ENCODE results near the gene C2orf49. TPM values are rescaled to one million over a fixed set of nuclear protein-coding genes. Genes with fewer than 3 reads are reported as not detected.

The C2orf49 gene
- total RNA-seq, 4 donors from 2014 or later: 17.1 to 24.0 (median 20.4) TPM

- Histone ChIP-seq H3K4me3 (peak overlapping the region in 1 of 4 donors; percentile 62), H3K27ac (peak overlapping the region in 3 of 4 donors; percentile 53 to 92 (median 87)), H3K4me1 (peaks cover 0 to 48% (median 10%) of the 10 kb centered on the region in 4 donors), H3K36me3 (no peaks in the 10 kb centered on the region), H3K27me3 (peaks cover 0 to 23% of the 10 kb centered on the region in 2 donors), H3K9me3 (no peaks in the 10 kb centered on the region)
- TF ChIP-seq POLR2A (IDR thresholded peaks at IDR 0.05) (no peak), EP300 (IDR thresholded peaks at IDR 0.05) (peak in 1 of 2 donors; percentile 55)
- DNase-seq (ENCODE audit: low spot score in 2 of 2): peak; percentile 41 to 48
- 73 to 75% methylated on average over 12 of the region's 12 CpGs for WGBS, 2 donors
Observed at GRCh38 chr2:105396254-105397024, 59.1 kb downstream of the C2orf49 start.

GRCh38 chr2:105397025-105397722 is 59.8 kb downstream of the C2orf49 start:
- peaks cover 0 to 43% (median 10%) of the 10 kb centered on the region in 4 donors for H3K4me1 ChIP-seq
- no peak for TF ChIP-seq EP300 (IDR thresholded peaks at IDR 0.05)
- no peak for TF ChIP-seq CTCF (IDR thresholded peaks at IDR 0.05)
- no peak for TF ChIP-seq POLR2A (IDR thresholded peaks at IDR 0.05)
- no peaks in the 10 kb centered on the region for H3K36me3 ChIP-seq
- no peak for DNase-seq (ENCODE audit: low spot score in 2 of 2)
- H3K27me3 ChIP-seq: peaks cover 0 to 23% of the 10 kb centered on the region in 2 donors
- peak overlapping the region; percentile 53 to 92 (median 74) for H3K27ac ChIP-seq
- 69 to 85% methylated on average over 13 of the region's 13 CpGs for WGBS, 2 donors
- H3K4me3 ChIP-seq: peak overlapping the region; percentile 4 to 79 (median 38)
- H3K9me3 ChIP-seq: no peaks in the 10 kb centered on the region

GRCh38 chr2:105397953-105398335 is 60.6 kb downstream of the C2orf49 start:
- H3K9me3 ChIP-seq: no peaks in the 10 kb centered on the region
- H3K27me3 ChIP-seq: peaks cover 0 to 23% of the 10 kb centered on the region in 2 donors
- H3K4me1 ChIP-seq: peaks cover 0 to 40% (median 9%) of the 10 kb centered on the region in 4 donors
- H3K4me3 ChIP-seq: peak overlapping the region; percentile 45 to 79 (median 65)
- 42% methylated on average over 6 of the region's 6 CpGs for WGBS, 2 donors
- no peaks in the 10 kb centered on the region for H3K36me3 ChIP-seq
- peak overlapping the region; percentile 60 to 92 (median 88) for H3K27ac ChIP-seq
- no peak for TF ChIP-seq CTCF (IDR thresholded peaks at IDR 0.05)
- no peak for TF ChIP-seq POLR2A (IDR thresholded peaks at IDR 0.05)
- no peak for TF ChIP-seq EP300 (IDR thresholded peaks at IDR 0.05)
- no peak for DNase-seq (ENCODE audit: low spot score in 2 of 2)

GRCh38 chr2:105398336-105399206 is 61.2 kb downstream of the C2orf49 start, which contains the start of gene FHL2:
FHL2 (minus strand) TSS chr2:105399051; CDS start chr2:105386516, 12,535 bp downstream.
- 3 to 4% methylated on average over 39 to 56 of the region's 74 CpGs for WGBS, 2 donors
- peak; percentile 67 to 75 for TF ChIP-seq POLR2A (IDR thresholded peaks at IDR 0.05)
- TF ChIP-seq CTCF (IDR thresholded peaks at IDR 0.05): peak; percentile 38 to 70 (median 51)
- peak in 1 of 2 donors; percentile 60 for TF ChIP-seq EP300 (IDR thresholded peaks at IDR 0.05)
- H3K4me1 ChIP-seq: peaks cover 0 to 34% (median 6%) of the 10 kb centered on the region in 4 donors
- peak within 1 kb of the TSS; percentile 45 to 79 (median 65) for H3K4me3 ChIP-seq
- H3K9me3 ChIP-seq: no peaks in the 10 kb centered on the region
- DNase-seq (ENCODE audit: low spot score in 2 of 2): peak; percentile 37 to 52
- H3K27me3 ChIP-seq: peaks cover 0 to 23% of the 10 kb centered on the region in 2 donors
- no peaks in the 10 kb centered on the region for H3K36me3 ChIP-seq
- H3K27ac ChIP-seq: peak within 1 kb of the TSS; percentile 60 to 92 (median 88)

Other genes starting within 250 kb of the C2orf49 start
- gene GPR45, start 95.8 kb upstream of the C2orf49 start, total RNA-seq: not detected
- 10 to 100 TPM; 20.9 to 30.8 (median 23.2) TPM for gene TGFBRAP1, start 7.8 kb upstream of the C2orf49 start, total RNA-seq
- gene FHL2, start 61.5 kb downstream of the C2orf49 start, total RNA-seq: 10 to 100 TPM; 53.7 to 99.2 (median 71.6) TPM